Measurements from ENCODE around the gene TNFRSF8.

Gene TNFRSF8

GRCh38 chr1:12157366-12158231 is 94.5 kb downstream of the TNFRSF8 start:
- no peak overlapping the region for H2AK5ac ChIP-seq (ENCODE audit: low read depth, low read length)
- no peaks in the 10 kb centered on the region for H3K9me3 ChIP-seq (replicated peaks in 1 of 2; ENCODE audit: control insufficient read depth in 2 of 2, insufficient read depth in 1 of 2, low read depth in 1 of 2, low read length in 2 of 2)
- H3K4me3 ChIP-seq (ENCODE audit: low read length in 2 of 2), result no peak overlapping the region
- no peak overlapping the region for H4K91ac ChIP-seq (ENCODE audit: low read depth, low read length, poor library complexity)
- no peaks in the 10 kb centered on the region for H3K36me3 ChIP-seq (replicated peaks in 1 of 2; ENCODE audit: control insufficient read depth in 2 of 2, insufficient read depth in 2 of 2, low read length in 2 of 2)
- no peak overlapping the region for H2BK15ac ChIP-seq (ENCODE audit: low read length)
- no peak overlapping the region for H3K4ac ChIP-seq (ENCODE audit: low read length)
- WGBS, 2 donors (ENCODE audit: extremely low coverage in 2 of 2, insufficient read length in 2 of 2, insufficient replicate concordance in 1 of 2), result no CpG with 5 or more reads among the region's 10 CpGs
- H4K8ac ChIP-seq (ENCODE audit: low read depth, low read length), result no peak overlapping the region
- no peak for DNase-seq (ENCODE audit: low spot score)
- H2BK120ac ChIP-seq (ENCODE audit: low read depth, low read length), result no peak overlapping the region
- H3K18ac ChIP-seq (ENCODE audit: low read length), result peak overlapping the region; percentile 61
- H3K27ac ChIP-seq (replicated peaks; ENCODE audit: low read length), result no peak overlapping the region
- H3K9ac ChIP-seq (ENCODE audit: low read depth, low read length, poor library complexity), result no peak overlapping the region
- H3K27me3 ChIP-seq (ENCODE audit: control insufficient read depth in 3 of 3, insufficient read depth in 3 of 3, low read depth in 1 of 3, low read length in 3 of 3), result peaks cover 0 to 7% (median 0%) of the 10 kb centered on the region in 3 experiments
- H3K79me1 ChIP-seq (ENCODE audit: low read depth, low read length), result no peaks in the 10 kb centered on the region
- no peak overlapping the region for H3K4me2 ChIP-seq (ENCODE audit: insufficient read depth, low read length, poor library complexity, severe bottlenecking)
- H3K4me1 ChIP-seq (ENCODE audit: control insufficient read depth in 2 of 2, insufficient read depth in 1 of 2, low read depth in 1 of 2, low read length in 2 of 2), result peaks cover 10 to 16% of the 10 kb centered on the region in 2 donors
- H3K23ac ChIP-seq (ENCODE audit: low read depth, low read length, poor library complexity), result no peak overlapping the region
- no peak overlapping the region for H2AFZ ChIP-seq (ENCODE audit: low read length)
- no peak overlapping the region for H2BK12ac ChIP-seq (ENCODE audit: low read length)
- no peak overlapping the region for H3K14ac ChIP-seq (ENCODE audit: low read length)
- H2BK5ac ChIP-seq (ENCODE audit: low read length), result no peak overlapping the region

DNA sequence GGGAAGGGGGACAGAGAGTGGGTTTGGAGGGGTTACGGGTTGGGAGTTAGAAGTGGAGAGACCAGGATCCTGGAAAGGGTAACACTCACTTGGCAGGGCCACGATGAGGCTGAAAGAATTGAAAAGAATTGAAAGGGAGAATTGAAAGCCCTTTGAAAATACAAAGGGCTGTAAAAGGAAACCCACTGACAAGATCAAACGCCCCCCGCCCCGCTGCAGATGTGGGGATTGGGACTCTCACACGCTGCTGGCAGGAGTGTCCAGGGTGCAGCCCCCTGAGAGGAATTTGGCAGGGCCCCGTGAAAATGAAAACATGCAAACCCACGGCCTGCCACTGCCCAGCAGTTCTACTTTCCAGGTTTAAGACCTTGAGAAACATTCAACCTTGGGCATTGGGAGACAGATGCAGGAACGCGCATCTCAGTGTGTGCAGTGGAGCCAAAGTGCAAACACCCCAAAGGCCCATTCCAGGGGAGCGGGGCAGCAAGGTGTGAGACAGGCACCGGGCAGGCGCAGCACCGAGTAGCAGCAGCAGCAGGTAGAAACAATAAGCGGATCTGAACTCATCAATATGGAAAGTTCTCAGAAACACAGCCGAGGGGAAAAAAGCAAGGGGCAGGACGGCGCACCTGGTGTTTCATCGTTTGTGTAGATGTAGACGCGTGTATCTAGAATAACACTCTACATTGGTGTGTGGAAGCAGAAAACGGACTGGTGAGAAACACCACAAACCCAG is 95.4 kb downstream of the TNFRSF8 start:
- peak overlapping the region in 1 of 2 donors; percentile 71 for H3K4me3 ChIP-seq (ENCODE audit: low read length in 2 of 2)
- no peaks in the 10 kb centered on the region for H3K36me3 ChIP-seq (replicated peaks in 1 of 2; ENCODE audit: control insufficient read depth in 2 of 2, insufficient read depth in 2 of 2, low read length in 2 of 2)
- H3K27me3 ChIP-seq (ENCODE audit: control insufficient read depth in 3 of 3, insufficient read depth in 3 of 3, low read depth in 1 of 3, low read length in 3 of 3), result peaks cover 0 to 5% (median 0%) of the 10 kb centered on the region in 3 experiments
- peak; percentile 41 for DNase-seq (ENCODE audit: low spot score)
- no peak overlapping the region for H4K91ac ChIP-seq (ENCODE audit: low read depth, low read length, poor library complexity)
- H3K18ac ChIP-seq (ENCODE audit: low read length), result peak overlapping the region; percentile 31
- no peaks in the 10 kb centered on the region for H3K79me1 ChIP-seq (ENCODE audit: low read depth, low read length)
- H2BK120ac ChIP-seq (ENCODE audit: low read depth, low read length), result no peak overlapping the region
- no peak overlapping the region for H2BK5ac ChIP-seq (ENCODE audit: low read length)
- no CpG with 5 or more reads among the region's 22 CpGs for WGBS, 2 donors (ENCODE audit: extremely low coverage in 2 of 2, insufficient read length in 2 of 2, insufficient replicate concordance in 1 of 2)
- H3K27ac ChIP-seq (replicated peaks; ENCODE audit: low read length), result no peak overlapping the region
- H3K9ac ChIP-seq (ENCODE audit: low read depth, low read length, poor library complexity), result no peak overlapping the region
- no peak overlapping the region for H3K4ac ChIP-seq (ENCODE audit: low read length)
- peaks cover 10 to 16% of the 10 kb centered on the region in 2 donors for H3K4me1 ChIP-seq (ENCODE audit: control insufficient read depth in 2 of 2, insufficient read depth in 1 of 2, low read depth in 1 of 2, low read length in 2 of 2)
- no peak overlapping the region for H2AK5ac ChIP-seq (ENCODE audit: low read depth, low read length)
- no peak overlapping the region for H3K23ac ChIP-seq (ENCODE audit: low read depth, low read length, poor library complexity)
- H4K8ac ChIP-seq (ENCODE audit: low read depth, low read length), result no peak overlapping the region
- no peaks in the 10 kb centered on the region for H3K9me3 ChIP-seq (replicated peaks in 1 of 2; ENCODE audit: control insufficient read depth in 2 of 2, insufficient read depth in 1 of 2, low read depth in 1 of 2, low read length in 2 of 2)
- peak overlapping the region; percentile 46 for H2AFZ ChIP-seq (ENCODE audit: low read length)
- peak overlapping the region; percentile 21 for H3K4me2 ChIP-seq (ENCODE audit: insufficient read depth, low read length, poor library complexity, severe bottlenecking)
- peak overlapping the region; percentile 11 for H3K14ac ChIP-seq (ENCODE audit: low read length)
- H2BK12ac ChIP-seq (ENCODE audit: low read length), result peak overlapping the region; percentile 8
- H2BK15ac ChIP-seq (ENCODE audit: low read length), result peak overlapping the region; percentile 23

- H4K8ac ChIP-seq (ENCODE audit: low read depth, low read length), result no peak overlapping the region
- no peaks in the 10 kb centered on the region for H3K9me3 ChIP-seq (replicated peaks in 1 of 2; ENCODE audit: control insufficient read depth in 2 of 2, insufficient read depth in 1 of 2, low read depth in 1 of 2, low read length in 2 of 2)
- DNase-seq (ENCODE audit: low spot score), result no peak
- H2BK120ac ChIP-seq (ENCODE audit: low read depth, low read length), result no peak overlapping the region
- no peak overlapping the region for H3K4ac ChIP-seq (ENCODE audit: low read length)
- H3K18ac ChIP-seq (ENCODE audit: low read length), result no peak overlapping the region
- H3K4me1 ChIP-seq (ENCODE audit: control insufficient read depth in 2 of 2, insufficient read depth in 1 of 2, low read depth in 1 of 2, low read length in 2 of 2), result peaks cover 10 to 16% of the 10 kb centered on the region in 2 donors
- H3K27ac ChIP-seq (replicated peaks; ENCODE audit: low read length), result no peak overlapping the region
- no peaks in the 10 kb centered on the region for H3K79me1 ChIP-seq (ENCODE audit: low read depth, low read length)
- H2BK15ac ChIP-seq (ENCODE audit: low read length), result no peak overlapping the region
- H3K36me3 ChIP-seq (replicated peaks in 1 of 2; ENCODE audit: control insufficient read depth in 2 of 2, insufficient read depth in 2 of 2, low read length in 2 of 2), result no peaks in the 10 kb centered on the region
- no peak overlapping the region for H2BK5ac ChIP-seq (ENCODE audit: low read length)
- peaks cover 0 to 18% (median 0%) of the 10 kb centered on the region in 3 experiments for H3K27me3 ChIP-seq (ENCODE audit: control insufficient read depth in 3 of 3, insufficient read depth in 3 of 3, low read depth in 1 of 3, low read length in 3 of 3)
- no peak overlapping the region for H3K23ac ChIP-seq (ENCODE audit: low read depth, low read length, poor library complexity)
- no peak overlapping the region for H3K4me2 ChIP-seq (ENCODE audit: insufficient read depth, low read length, poor library complexity, severe bottlenecking)
- no peak overlapping the region for H2AK5ac ChIP-seq (ENCODE audit: low read depth, low read length)
- no peak overlapping the region for H2BK12ac ChIP-seq (ENCODE audit: low read length)
- no peak overlapping the region for H4K91ac ChIP-seq (ENCODE audit: low read depth, low read length, poor library complexity)
- no peak overlapping the region for H3K4me3 ChIP-seq (ENCODE audit: low read length in 2 of 2)
- no peak overlapping the region for H3K14ac ChIP-seq (ENCODE audit: low read length)
- no CpG with 5 or more reads among the region's 7 CpGs for WGBS, 2 donors (ENCODE audit: extremely low coverage in 2 of 2, insufficient read length in 2 of 2, insufficient replicate concordance in 1 of 2)
- no peak overlapping the region for H3K9ac ChIP-seq (ENCODE audit: low read depth, low read length, poor library complexity)
- no peak overlapping the region for H2AFZ ChIP-seq (ENCODE audit: low read length)
Measured at GRCh38 chr1:12159816-12160215, 96.7 kb downstream of the TNFRSF8 start.

DNA sequence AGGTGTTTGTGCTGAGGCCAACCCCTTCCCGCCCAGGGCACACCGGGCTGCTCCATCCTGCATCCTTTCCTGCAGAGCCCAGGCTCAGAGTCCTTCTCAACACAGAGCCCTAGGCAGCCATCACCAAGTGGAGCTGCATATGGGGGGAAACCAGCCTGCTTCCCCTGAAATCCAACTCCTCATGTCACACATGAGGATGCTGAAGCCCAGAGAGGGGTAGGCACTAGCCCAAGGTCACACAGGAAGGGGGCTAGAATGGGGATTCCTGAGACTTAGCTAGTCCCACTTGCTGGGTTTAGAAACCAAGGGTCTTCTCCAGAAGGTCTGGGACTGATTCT is 98.2 kb downstream of the TNFRSF8 start:
- Histone ChIP-seq H3K4me3 (ENCODE audit: low read length in 2 of 2) (no peak overlapping the region), H3K9ac (ENCODE audit: low read depth, low read length, poor library complexity) (no peak overlapping the region), H4K8ac (ENCODE audit: low read depth, low read length) (no peak overlapping the region), H3K79me1 (ENCODE audit: low read depth, low read length) (no peaks in the 10 kb centered on the region), H3K14ac (ENCODE audit: low read length) (no peak overlapping the region), H2AFZ (ENCODE audit: low read length) (no peak overlapping the region), H2BK12ac (ENCODE audit: low read length) (no peak overlapping the region), H2BK5ac (ENCODE audit: low read length) (no peak overlapping the region), H3K4me1 (ENCODE audit: control insufficient read depth in 2 of 2, insufficient read depth in 1 of 2, low read depth in 1 of 2, low read length in 2 of 2) (peaks cover 10 to 16% of the 10 kb centered on the region in 2 donors), H3K36me3 (replicated peaks in 1 of 2; ENCODE audit: control insufficient read depth in 2 of 2, insufficient read depth in 2 of 2, low read length in 2 of 2) (no peaks in the 10 kb centered on the region), H3K27me3 (ENCODE audit: control insufficient read depth in 3 of 3, insufficient read depth in 3 of 3, low read depth in 1 of 3, low read length in 3 of 3) (peaks cover 0 to 33% (median 2%) of the 10 kb centered on the region in 3 experiments), H3K27ac (replicated peaks; ENCODE audit: low read length) (no peak overlapping the region), H3K4me2 (ENCODE audit: insufficient read depth, low read length, poor library complexity, severe bottlenecking) (no peak overlapping the region), H2AK5ac (ENCODE audit: low read depth, low read length) (no peak overlapping the region), H2BK15ac (ENCODE audit: low read length) (no peak overlapping the region), H3K23ac (ENCODE audit: low read depth, low read length, poor library complexity) (no peak overlapping the region), H3K4ac (ENCODE audit: low read length) (no peak overlapping the region), H3K9me3 (replicated peaks in 1 of 2; ENCODE audit: control insufficient read depth in 2 of 2, insufficient read depth in 1 of 2, low read depth in 1 of 2, low read length in 2 of 2) (no peaks in the 10 kb centered on the region), H4K91ac (ENCODE audit: low read depth, low read length, poor library complexity) (no peak overlapping the region), H3K18ac (ENCODE audit: low read length) (no peak overlapping the region), H2BK120ac (ENCODE audit: low read depth, low read length) (no peak overlapping the region)
- WGBS, 2 donors (ENCODE audit: extremely low coverage in 2 of 2, insufficient read length in 2 of 2, insufficient replicate concordance in 1 of 2), result no CpG with 5 or more reads among the region's 2 CpGs
- DNase-seq (ENCODE audit: low spot score), result no peak
